COLO668 (cell line): ENCODE data around the gene BCL2L1.
A peak's percentile ranks its signal among the peaks of the same experiment; 100 is the strongest.

Experiments used
- DNase-seq: peaks from one replicate; lab custom pipeline; 2025; ENCODE audit not compliant: unreplicated experiment; lab: John Stamatoyannopoulos, UW

The BCL2L1 gene

GRCh38 chr20:31710423-31711108, 12.1 kb downstream of the BCL2L1 start:
- no peak for DNase-seq

DNA sequence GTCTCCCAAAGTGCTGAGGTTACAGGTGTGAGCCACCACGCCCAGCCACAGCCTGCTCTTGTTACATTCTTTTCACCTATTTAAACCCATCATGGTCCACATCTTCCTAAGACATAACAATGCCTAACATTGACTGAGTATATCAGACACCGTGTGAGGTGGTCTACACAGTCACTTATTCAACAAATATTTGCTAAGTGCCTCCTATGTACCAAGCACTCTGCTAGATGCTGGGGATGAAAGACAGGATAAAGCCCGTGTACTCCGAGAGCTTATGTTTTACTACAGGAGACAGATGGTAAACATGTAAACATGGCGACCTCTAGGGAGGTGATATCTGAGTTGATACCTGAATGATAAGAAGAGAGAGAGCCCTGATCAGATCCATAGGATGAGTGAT, 12.7 kb downstream of the BCL2L1 start:
- no peak for DNase-seq

DNA sequence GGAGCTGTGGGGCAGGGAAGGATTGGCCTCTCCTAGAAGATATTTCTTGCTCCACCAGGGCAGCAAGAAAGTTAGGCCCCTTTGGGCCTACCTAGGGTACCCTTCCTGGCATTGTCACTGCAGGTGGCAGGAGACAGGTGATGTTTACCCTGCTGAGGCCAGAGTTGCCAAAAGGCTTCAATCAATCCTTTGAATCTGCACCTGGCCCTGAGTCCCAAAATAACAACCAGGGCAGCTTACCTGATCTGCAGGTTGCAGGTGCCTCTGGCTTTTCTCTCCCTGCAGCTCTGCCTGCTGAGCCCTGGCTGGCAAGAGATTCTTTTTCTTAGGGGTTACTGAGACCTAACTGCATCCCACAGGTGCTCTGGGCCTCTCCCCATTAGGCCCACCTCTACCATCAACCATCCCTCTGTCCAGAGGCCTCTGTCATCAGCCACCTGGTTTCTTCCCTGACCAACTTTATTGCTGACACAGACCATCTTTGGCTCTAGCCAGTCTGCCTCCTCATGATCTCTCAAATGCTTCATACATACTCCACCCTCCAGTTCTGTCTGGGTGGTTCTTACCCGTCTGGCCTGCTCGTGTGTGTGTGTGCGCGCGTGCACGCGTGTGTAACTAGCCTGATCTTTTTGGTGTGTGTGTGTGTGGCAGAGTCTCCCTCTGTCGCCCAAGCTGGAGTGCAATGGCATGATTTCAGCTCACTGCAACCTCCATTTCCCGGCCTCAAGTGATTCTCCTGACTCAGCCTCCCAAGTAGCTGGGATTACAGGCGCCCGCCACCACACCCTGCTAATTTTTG, 13.7 kb downstream of the BCL2L1 start:
- DNase-seq = peak; percentile 94

- DNase-seq = peak; percentile 96
Measured at GRCh38 chr20:31707994-31708735, 14.5 kb downstream of the BCL2L1 start.

- no peak for DNase-seq
Measured at GRCh38 chr20:31707258-31707615, 15.4 kb downstream of the BCL2L1 start.

DNA sequence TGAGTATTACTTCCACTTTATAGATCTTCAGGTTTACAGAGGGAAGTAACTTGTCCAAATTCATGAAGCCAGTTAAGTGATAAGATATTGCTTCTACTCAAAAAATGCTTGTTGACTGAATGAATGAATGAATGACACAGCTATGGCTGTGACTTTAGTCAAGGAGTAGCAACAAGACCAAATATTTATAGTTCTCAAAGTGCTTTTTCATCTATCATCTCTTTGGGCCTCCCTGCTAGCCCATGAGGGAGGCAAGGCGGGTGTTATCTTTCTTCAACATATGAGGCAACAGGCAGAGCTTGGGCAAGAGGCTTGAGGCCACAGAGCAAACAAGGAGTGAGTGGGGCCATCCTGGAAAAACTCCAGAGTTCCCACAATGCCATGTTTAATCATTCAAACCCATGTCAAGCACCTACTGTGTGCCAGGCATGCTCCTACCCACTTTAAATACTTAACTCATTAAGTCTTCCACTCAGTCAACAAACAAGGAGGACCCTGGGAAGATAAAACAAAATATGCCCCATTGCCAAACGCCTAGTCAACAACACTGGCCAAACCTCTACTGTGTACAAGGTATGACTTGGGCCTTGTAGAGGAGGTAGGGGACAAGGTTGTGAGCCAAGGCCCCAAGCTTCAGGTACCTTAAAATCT, 15.9 kb downstream of the BCL2L1 start:
- no peak for DNase-seq

DNA sequence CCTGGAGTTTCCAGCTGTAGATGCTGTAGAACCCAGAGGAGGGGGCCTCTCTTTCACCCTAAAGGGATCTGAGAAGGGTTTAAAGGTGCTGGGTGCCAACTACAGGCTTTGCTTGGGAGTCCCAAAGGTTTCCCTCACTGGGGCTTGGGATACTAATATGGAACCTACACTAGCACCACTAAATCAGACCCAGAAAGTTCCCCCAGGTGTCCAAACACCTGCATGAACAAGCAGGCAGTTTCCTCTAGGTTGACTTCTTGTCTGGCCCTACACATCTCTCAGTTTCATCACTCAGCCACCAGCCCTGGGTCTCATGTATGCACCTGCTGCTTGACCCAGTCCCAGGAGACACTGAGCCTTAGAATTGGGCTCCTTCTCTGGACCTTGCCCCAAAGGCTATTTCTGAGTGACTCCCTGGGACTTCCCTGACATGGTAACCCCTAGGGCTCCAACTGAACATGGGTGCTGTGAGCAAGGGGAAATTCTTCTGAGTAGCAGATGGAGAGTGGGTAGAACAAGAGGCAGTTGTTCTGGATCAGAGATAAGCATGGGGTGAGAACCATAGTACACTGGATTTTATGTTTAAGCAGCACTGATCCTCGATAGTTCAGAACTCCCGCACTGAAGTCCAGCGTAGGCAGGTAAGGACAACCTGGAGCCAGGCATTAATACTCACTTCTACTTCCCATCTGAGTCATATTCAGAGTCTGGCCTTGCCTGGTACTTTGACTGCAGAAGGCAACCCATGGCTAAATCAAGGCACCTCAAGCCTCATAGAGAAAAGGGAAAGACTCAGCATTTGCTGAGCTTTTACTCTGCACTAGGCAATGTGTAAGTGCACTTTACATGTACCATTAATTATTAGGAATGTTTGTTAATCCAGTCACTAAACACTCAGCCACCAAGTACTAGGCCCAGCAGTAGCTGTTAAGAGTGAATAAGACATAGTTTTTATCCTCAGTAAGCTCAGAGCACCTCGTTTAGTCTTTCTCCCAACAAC, 16.8 kb downstream of the BCL2L1 start:
- no peak for DNase-seq

DNA sequence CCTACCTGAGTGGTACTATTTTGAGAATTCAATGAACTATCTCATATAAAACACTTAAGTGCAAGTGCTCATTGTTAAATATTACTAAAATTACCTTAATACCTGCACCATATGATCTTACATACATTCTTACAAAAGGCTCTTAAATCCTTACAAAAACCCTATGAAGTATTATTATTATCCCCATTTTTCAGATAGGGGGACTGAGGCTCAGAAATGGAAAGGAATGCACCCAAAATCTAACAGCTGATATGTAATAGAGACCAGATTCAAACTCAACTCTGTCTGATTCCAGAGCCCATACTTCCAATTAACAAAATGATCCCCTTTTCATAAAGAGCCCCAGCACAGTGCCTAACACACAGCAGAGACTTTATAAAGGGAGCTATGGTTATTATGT, 17.5 kb downstream of the BCL2L1 start:
- no peak for DNase-seq

- no peak for DNase-seq
Measured at GRCh38 chr20:31704225-31705119, 18.2 kb downstream of the BCL2L1 start.

DNA sequence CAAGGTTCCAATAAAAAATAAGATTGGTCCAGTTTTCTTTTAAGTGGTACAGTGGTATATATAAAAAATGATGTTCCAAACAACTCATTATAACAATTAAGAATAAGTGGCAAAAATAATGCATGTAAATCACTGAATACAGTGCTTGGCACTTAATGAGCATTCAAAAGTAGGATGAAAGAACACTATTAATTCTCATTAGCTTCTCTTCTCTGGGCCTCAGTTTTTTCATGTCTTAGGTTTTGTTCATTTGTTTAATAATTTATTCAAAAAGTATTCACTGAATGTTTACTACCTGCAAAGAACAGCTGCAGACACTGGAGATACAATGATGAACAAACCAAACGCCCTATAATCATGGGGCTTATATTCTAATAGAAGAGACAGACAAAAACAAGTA, 21.1 kb downstream of the BCL2L1 start:
- DNase-seq = no peak

- no peak for DNase-seq
Measured at GRCh38 chr20:31700747-31701146, 21.9 kb downstream of the BCL2L1 start.

DNA sequence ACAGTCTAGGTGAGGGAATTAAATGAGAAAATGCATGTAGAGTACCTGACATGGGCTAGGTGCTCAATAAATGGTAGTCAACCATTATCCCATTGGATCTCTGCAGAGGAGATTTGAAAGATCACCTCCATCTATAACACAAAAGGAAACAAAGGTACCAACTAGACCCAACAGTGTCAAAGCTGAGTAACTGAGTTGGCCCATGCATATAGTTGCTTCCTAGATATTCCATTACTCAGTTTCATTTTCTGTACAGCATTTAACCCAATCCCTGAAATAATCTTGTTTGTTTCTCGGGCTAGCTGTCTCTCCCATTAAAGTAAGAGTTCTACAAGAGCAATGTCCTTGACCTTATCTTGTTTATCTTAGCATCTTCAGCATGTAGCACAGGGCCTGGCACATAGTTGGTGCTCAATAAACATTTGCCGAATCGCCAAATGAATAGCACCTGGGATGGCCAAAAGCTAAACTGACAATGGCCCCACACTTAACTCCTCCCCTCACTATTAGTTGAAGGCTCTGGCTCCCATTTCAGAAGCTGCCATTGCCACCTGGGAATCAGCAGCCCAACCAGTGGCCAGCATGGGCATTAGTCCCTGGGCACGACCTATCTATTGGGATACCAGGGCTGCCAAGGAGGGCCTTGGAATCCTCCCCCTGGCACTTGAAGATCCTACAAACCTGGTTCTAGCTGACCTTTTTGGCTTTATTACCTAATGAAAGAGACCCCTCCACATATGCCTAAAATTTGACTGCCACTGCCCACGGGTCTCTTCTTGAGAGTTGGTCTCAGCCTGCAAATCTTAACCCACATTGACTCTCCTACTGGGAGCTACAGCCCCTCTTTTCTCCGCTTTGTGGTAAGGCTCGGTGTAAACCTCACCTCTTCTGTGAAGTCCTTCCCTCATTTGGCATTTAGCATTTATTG, 22.6 kb downstream of the BCL2L1 start:
- no peak for DNase-seq

- peak; percentile 80 for DNase-seq
Measured at GRCh38 chr20:31698803-31699718, 23.6 kb downstream of the BCL2L1 start.

- DNase-seq = no peak
Measured at GRCh38 chr20:31698243-31698802, 24.3 kb downstream of the BCL2L1 start.

DNA sequence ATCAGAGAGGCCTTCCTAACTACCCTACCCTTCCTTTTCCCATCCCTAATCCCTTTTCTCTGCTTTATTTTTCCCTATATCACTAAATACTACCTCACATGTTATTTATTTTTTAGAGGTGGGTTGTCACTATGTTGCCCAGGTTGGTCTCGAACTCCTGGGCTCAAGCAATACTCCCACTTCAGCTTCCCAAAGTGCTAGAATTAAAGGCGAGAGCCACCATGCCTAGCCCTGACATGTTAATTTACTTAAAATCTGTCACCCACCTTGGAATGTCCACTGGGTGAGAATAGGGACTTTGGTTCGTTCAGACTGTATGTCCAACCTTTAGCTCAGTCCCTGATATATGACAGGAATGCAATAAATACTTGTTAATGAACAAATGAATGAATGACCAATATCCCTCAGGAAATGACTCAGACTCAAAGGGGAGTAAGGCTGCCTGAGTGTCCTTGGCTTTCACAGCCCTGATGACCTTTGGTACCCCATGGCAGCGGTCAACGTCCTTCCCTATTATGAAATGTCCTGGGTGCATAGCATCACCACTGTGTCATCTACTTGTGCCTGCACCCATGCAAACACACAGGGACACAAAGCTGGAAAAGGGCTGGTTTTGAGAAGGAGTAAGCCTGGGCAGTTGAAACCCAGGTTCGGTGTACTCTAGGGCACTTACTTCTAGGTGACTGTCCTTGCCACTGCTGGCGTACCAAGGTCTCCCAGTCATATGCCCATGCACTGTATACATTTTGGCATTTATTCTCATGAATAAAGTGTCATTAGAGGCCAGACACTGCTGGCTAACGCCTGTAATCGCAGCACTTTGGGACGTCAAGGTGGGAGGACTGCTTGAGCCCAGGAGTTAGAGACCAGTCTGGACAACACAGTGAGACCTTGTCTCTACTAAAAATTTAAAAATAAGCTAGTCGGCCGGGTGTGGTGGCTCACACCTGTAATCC, 26.5 kb downstream of the BCL2L1 start:
- DNase-seq = no peak
